HG02678 (cell line): ENCODE measurements around the gene SLC6A7.

Source experiments
- ATAC-seq: cut with Tn5 transposase; IDR thresholded peaks from one replicate; pipeline ENCODE4 v1.9.1; 2021; ENCODE audit warnings: mild to moderate bottlenecking, moderate library complexity; ENCODE audit not compliant: unreplicated experiment

The SLC6A7 gene

DNA sequence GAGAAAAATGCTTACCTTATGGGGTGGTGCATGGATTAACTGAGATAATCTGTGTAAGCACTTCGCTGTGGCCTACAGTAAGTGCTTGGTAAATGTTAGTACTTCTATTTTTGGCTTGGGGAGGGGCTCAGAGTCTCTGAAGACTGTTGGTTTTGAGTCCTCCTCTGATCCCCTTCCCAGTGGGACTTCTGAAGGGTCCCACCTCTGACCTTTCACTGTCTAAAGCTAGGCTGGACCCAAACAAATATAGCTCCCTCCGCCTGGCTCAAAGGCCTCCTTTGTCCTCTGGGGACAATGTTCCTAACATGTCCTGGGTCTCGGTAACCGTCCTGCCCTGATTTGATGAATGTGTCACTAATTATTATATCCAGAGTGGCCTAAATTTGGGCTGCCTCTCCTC is 64.9 kb downstream of the SLC6A7 start:
- no peak for ATAC-seq

DNA sequence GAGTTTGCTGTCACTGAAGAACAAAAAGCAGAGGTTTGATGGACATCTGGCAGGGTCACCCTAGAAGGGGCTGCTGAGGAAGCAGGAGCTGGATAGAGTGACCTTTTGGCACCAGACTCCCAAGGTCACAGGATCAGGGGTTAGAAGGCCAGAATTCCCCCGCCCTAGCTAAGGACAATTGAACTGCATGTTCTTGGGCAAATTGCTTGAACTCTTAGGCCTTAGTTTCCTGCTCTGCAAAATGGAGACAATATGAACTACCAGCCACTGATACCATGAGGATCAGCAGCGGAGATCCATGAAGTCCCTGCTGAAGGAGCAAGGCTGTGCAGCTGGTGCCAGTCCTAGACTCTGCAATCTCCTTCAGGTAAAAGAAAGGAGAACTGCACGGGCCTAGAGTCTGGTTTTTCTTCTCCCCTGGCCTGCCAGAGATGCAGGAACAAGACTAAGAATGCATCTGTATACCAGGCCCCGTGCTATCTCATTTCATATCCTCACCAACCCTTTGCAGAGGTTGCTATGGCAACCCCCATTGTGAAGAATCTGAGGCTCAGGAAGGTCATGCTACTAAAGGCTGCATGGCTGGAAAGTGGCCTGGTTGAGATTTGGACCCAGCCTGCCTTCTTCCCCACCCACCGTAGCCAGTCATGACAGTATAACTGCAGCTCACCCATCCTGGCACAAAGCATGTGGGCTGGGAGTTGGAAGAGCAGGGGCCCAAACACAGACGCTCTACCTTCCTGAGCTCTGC is 66.0 kb downstream of the SLC6A7 start:
- ATAC-seq: no peak

- ATAC-seq: no peak
These were observed 66.7 kb downstream of the SLC6A7 start for GRCh38 chr5:150256410-150257064.

GRCh38 chr5:150257424-150257823 is 67.6 kb downstream of the SLC6A7 start:
- no peak for ATAC-seq

DNA sequence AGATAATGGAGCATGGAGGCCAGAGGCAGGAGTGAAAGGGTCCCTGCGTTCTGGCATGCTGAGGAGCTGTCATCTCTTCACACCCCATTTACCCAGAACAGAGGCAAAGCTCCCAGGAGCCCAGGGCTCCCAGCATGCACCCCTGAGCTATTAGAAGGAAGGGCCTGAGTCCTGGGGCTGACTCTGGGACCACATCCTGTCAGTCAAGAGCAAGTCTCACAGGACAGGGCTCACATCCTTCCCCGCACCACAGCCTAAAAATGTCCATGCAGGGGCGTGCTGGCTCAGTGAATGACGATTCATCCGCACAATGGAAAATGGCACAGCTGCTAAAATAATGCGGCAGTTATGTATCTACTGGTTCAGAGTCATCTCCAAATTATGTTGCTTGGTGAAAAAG is 68.3 kb downstream of the SLC6A7 start:
- ATAC-seq: no peak
